Central memory CD8-positive, alpha-beta T cell (primary cell): ENCODE measurements around the gene BEAN1.

Source experiments
- ATAC-seq: fragments of 150-1000 bp; cut with Tn5 transposase; replicated peaks from 2 replicates; pipeline ENCODE4 v1.10.0; 2022; ENCODE audit warnings: mild to moderate bottlenecking, moderate FRiP score, moderate number of reproducible peaks; ENCODE audit not compliant: poor library complexity, severe bottlenecking; ENCODE audit errors: extremely low read depth
- DNase-seq, 2 donors: peaks; one replicate each; pipeline ENCODE4 v3.0.0; 2021; ENCODE audit warnings: low spot score in 2 of 2
- H3K27ac Mint-ChIP-seq: one replicate; pipeline ENCODE4 v1.8.0; 2022; ENCODE audit warnings: low read depth, mild to moderate bottlenecking, moderate library complexity, mixed read lengths
- H3K27me3 Mint-ChIP-seq: one replicate; pipeline ENCODE4 v1.8.0; 2022; ENCODE audit warnings: mixed read lengths
- H3K36me3 Mint-ChIP-seq: one replicate; pipeline ENCODE4 v1.8.0; 2022; ENCODE audit warnings: mild to moderate bottlenecking, moderate library complexity, mixed read lengths; ENCODE audit not compliant: insufficient read depth
- H3K4me1 Mint-ChIP-seq: one replicate; pipeline ENCODE4 v1.8.0; 2022; ENCODE audit warnings: mixed read lengths
- H3K4me3 Mint-ChIP-seq: one replicate; pipeline ENCODE4 v1.8.0; 2022; ENCODE audit warnings: mild to moderate bottlenecking, moderate library complexity, mixed read lengths
- H3K9me3 Mint-ChIP-seq: one replicate; pipeline ENCODE4 v1.8.0; 2022; ENCODE audit warnings: mixed read lengths

The BEAN1 gene

DNA sequence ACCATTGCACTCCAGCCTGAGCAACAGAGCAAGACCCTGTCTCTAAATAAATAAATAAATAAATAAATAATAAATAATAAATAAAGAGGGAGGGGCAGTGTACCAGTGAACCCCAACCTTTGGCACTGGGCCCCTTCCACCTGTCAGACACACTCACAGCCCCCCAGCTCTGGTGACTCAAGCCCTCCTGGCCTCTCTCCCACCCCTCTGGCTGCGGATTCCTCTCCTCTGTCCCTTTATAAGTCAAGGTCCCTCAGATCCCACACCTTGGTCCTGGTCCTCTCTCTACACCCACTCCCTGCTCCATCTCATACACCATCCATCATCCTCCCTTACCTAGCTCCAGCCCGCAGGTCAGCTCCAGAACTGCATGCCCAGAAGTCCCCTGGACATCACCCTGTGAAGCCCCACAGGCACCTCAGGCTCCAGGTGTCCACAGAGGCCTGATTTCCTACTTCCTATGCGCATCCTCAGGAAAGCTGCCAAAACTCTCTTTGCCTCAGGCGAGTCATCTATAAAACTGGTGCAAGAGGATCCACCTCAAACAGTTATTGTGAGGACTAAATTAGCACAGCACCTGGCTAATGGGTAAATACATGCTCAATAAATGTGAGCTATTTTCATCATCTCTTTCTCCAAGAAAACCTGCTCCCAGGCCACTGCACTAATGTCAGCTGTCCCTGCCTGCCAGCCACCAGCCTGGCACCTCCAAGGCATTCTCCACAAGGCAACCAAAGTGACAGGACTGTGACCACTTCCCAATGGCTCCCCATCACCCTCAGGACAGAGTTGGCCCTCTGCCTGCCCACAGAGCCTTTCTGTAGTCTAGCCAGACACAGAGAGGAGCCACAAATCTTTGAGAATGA lies 46.8 kb downstream of the BEAN1 start:
- H3K4me3 Mint-ChIP-seq, result no peak overlapping the region
- no peak for ATAC-seq

DNA sequence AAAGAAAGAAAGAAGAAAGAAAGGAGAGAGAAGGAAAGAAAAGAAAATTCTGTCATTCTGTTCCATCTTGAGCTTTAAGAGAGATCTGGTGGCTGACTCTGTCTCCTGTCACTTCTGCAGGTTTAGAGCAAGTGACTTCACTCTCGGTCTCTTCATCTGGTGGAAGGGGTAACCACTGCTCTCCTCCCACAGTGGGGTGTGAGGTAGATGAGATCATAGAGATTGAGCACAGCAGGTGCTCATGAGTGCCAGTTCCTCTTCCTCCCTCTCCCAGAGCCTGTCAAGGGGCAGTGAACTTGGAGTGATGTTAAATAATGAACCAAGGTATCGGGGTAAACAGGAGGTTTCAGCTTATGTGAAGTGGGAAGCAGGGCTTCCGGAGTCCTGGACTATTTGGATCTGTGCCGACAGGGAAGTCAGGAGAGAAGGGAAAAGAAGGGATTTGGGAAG lies 47.7 kb downstream of the BEAN1 start:
- ATAC-seq (peak; percentile 86), DNase-seq (peak in 1 of 2 donors; percentile 57)
- no peak overlapping the region for H3K4me3 Mint-ChIP-seq
- no peaks in the 10 kb centered on the region for H3K27me3 Mint-ChIP-seq
- peak overlapping the region; percentile 79 for H3K27ac Mint-ChIP-seq
- H3K9me3 Mint-ChIP-seq, result no peaks in the 10 kb centered on the region
- H3K4me1 Mint-ChIP-seq, result peaks cover 43% of the 10 kb centered on the region
- H3K36me3 Mint-ChIP-seq, result peaks cover 6% of the 10 kb centered on the region

More for the DNA sequence above, 46.8 kb downstream of the BEAN1 start:
- no peaks in the 10 kb centered on the region for H3K9me3 Mint-ChIP-seq
- DNase-seq, result no peak
- H3K27ac Mint-ChIP-seq, result peak overlapping the region; percentile 79
- H3K36me3 Mint-ChIP-seq, result peaks cover 6% of the 10 kb centered on the region
- H3K27me3 Mint-ChIP-seq, result peaks cover 5% of the 10 kb centered on the region
- H3K4me1 Mint-ChIP-seq, result peaks cover 44% of the 10 kb centered on the region

DNA sequence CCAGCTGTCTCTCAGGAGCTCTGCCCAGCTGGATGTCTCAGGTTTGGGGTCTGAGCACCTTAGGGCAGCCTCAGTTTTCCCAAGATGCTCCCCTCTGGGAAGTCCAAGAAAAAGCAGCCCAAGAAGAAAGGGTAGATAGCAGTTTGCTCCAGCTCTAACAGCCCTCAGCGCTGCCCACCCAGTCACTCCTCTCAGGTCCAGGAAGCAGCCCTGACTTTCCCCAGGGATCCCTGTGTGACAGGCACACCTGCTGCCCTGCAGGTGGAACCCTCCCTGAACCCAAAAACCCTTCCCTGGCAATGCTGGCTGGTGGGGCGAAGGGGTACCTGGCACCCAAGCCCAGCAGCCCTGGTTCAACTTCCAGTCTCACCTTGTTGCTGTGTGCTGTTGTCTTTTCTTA lies 48.1 kb downstream of the BEAN1 start:
- Mint-ChIP-seq H3K9me3 (no peaks in the 10 kb centered on the region), H3K4me1 (peaks cover 43% of the 10 kb centered on the region), H3K4me3 (no peak overlapping the region), H3K27ac (peak overlapping the region; percentile 79), H3K27me3 (no peaks in the 10 kb centered on the region), H3K36me3 (peaks cover 6% of the 10 kb centered on the region)
- ATAC-seq (no peak), DNase-seq (no peak)

DNA sequence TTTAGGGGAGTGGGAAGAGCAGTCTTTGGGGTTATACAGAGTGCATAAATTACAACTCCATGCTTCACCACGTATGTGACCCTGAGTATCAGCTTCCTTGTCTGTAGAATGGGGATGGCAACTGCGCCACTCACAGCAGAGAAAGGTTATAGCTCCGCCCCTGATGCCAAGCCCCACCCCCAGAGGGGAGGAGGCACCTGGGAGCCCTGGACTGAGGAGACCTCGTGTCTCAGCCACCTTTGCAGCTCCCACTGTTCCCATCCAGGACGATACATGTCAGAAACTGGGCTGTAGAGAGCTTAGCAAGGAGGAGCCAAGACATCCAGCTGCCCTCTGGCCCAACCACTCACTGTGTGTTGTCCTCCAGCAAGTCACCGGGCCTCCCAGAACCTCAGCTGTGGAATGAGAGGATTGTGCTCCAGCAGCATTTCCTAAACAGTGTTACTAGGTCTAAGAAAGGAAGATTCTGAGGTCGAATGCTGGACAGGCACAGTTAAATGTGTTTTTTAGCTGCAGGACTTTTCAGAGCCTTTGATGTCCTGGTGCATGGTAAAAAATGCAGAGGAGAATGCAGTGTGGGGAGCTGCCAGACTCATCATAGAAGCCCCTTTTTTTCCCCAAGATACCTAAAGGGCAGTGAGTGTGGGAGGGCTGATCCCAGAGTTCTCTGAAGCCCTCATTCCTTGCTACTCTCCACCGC lies 49.4 kb downstream of the BEAN1 start:
- H3K27ac Mint-ChIP-seq, result no peak overlapping the region
- H3K4me1 Mint-ChIP-seq, result peaks cover 43% of the 10 kb centered on the region
- H3K4me3 Mint-ChIP-seq, result no peak overlapping the region
- H3K36me3 Mint-ChIP-seq, result peaks cover 8% of the 10 kb centered on the region
- H3K9me3 Mint-ChIP-seq, result no peaks in the 10 kb centered on the region
- no peak for ATAC-seq
- DNase-seq, result no peak
- no peaks in the 10 kb centered on the region for H3K27me3 Mint-ChIP-seq

DNA sequence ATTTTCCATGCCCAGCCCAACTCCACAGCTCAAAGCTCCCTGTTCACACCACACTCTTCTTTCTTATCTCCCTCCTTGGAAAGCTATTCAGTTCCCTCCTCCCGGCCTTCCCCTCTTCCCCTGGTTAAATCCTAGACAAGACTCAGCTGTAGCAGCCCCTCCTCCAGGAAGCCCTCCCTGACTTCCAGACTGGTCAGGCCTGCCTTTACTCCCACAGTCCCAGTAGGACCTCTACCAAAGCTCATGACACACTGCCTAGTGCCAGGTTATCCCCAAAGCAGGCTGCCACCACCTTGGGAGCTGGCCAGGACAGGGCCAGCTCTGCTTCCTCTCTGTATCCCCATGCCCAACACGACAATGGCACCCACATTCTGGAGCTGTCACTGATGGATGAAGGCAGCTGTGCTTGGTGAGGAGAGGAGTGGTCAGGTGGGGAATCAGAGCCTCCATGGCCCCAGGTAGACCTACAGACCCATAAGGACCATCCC lies 50.0 kb downstream of the BEAN1 start:
- ATAC-seq (no peak), DNase-seq (no peak)
- Mint-ChIP-seq H3K27ac (no peak overlapping the region), H3K27me3 (no peaks in the 10 kb centered on the region), H3K36me3 (peaks cover 8% of the 10 kb centered on the region), H3K9me3 (no peaks in the 10 kb centered on the region), H3K4me3 (no peak overlapping the region), H3K4me1 (peaks cover 43% of the 10 kb centered on the region)

DNA sequence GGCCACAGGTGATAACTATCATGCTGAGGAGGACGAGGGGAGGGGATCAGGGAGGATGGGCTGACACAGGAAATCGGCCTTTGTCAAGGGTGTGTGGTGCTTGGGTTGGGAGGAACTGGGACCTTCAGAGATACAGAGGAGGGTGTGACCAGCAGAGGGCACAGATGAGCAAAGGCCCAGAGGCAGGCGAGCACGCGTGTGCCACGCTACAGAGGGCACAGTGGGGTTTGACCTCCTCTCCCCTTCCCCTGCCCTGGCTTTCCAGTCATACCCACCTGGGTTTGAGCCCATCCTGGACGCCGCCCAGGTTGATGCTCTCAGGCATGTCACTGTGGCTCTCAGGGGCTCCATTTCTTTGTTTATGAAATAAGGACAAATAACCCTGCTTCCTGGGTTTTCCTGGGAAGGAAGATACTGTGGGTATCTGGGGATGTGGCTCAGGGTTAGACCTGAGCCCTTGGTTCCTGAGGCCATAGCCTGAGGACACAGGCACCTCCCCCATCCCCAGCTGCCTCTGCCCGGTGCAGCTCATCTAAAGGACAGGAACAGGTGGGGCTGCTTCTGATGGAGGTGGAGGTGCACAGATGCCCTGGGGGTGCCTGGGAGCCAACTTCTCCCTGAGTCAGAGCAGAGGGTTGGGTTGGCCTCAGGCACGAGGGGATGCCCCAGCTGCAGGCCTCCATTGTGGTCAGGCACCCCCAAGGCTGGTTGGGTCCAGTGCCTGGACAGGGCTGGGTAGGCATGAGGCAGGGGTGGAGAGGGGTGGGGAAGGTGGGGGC lies 51.8 kb downstream of the BEAN1 start:
- peak; percentile 67 to 69 for DNase-seq
- H3K27ac Mint-ChIP-seq, result no peak overlapping the region
- peaks cover 7% of the 10 kb centered on the region for H3K36me3 Mint-ChIP-seq
- H3K27me3 Mint-ChIP-seq, result no peaks in the 10 kb centered on the region
- no peak overlapping the region for H3K4me3 Mint-ChIP-seq
- H3K9me3 Mint-ChIP-seq, result no peaks in the 10 kb centered on the region
- ATAC-seq, result peak; percentile 86
- peaks cover 46% of the 10 kb centered on the region for H3K4me1 Mint-ChIP-seq

DNA sequence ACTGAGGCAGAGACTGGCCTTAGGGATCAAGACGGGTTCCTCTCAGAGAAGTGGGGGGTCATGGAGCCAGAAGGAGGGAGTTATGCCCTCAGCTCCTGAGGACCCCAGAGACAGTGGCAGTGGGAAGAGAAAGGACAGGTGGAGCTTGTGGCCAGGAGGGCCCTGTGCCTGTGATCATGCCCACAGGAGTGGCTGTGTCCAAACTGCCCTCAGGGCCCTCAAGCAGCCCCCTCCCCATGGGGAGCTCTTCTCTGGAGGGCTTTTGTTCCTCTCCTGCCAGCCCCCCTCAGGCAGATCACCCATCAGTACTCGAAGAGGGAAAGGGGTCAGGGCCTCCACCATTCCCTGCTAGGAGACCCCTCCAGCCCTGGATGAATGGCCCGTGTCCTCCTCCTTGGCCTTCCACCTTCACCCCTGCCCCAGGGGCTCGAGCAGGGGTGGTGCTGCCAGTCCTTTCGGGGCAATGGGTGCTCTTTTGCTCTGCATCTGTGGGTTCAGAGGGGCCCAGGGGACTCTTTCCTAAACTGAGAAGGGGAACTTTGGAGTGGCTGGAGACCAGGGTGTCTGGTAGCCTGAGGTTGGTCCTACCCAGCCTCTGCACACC lies 52.7 kb downstream of the BEAN1 start:
- no peak overlapping the region for H3K4me3 Mint-ChIP-seq
- DNase-seq (no peak), ATAC-seq (no peak)
- H3K27ac Mint-ChIP-seq, result no peak overlapping the region
- H3K36me3 Mint-ChIP-seq, result peaks cover 4% of the 10 kb centered on the region
- H3K4me1 Mint-ChIP-seq, result peaks cover 43% of the 10 kb centered on the region
- H3K9me3 Mint-ChIP-seq, result no peaks in the 10 kb centered on the region
- no peaks in the 10 kb centered on the region for H3K27me3 Mint-ChIP-seq

DNA sequence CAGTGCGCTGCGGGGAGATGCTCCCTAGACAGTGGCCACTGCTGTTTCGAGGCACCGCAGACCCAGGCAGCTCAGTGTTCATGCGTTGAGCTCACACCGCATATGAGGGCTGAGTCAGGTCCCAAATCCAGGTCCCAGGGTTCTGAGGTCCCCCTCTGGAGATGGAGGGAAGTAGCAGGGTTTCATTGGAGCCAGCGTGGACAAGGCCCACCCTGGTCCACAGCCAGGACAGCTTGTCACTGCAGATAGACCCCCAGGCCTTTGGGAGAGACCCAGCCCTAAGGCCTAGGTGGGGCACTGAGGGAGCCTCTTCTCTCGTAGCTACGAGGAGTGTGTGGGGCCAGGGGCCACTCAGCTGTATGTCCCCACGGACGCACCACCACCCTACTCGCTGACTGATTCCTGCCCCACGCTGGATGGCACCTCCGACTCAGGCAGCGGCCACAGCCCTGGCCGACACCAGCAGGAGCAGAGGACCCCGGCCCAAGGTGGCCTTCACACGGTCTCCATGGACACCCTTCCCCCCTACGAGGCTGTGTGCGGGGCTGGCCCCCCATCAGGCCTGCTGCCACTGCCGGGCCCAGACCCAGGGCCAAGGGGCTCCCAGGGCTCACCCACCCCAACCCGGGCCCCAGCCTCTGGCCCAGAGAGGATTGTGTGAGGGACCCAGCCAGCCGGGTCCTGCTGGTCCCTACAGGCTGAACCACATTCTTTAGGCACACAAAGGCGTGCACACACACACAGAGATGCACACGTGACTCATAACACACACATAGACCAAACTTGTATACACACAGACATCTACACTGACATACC lies 53.4 kb downstream of the BEAN1 start:
- DNase-seq, result no peak
- ATAC-seq, result no peak
- Mint-ChIP-seq H3K4me3 (no peak overlapping the region), H3K9me3 (no peaks in the 10 kb centered on the region), H3K36me3 (peaks cover 4% of the 10 kb centered on the region), H3K4me1 (peaks cover 36% of the 10 kb centered on the region), H3K27ac (no peak overlapping the region), H3K27me3 (no peaks in the 10 kb centered on the region)

DNA sequence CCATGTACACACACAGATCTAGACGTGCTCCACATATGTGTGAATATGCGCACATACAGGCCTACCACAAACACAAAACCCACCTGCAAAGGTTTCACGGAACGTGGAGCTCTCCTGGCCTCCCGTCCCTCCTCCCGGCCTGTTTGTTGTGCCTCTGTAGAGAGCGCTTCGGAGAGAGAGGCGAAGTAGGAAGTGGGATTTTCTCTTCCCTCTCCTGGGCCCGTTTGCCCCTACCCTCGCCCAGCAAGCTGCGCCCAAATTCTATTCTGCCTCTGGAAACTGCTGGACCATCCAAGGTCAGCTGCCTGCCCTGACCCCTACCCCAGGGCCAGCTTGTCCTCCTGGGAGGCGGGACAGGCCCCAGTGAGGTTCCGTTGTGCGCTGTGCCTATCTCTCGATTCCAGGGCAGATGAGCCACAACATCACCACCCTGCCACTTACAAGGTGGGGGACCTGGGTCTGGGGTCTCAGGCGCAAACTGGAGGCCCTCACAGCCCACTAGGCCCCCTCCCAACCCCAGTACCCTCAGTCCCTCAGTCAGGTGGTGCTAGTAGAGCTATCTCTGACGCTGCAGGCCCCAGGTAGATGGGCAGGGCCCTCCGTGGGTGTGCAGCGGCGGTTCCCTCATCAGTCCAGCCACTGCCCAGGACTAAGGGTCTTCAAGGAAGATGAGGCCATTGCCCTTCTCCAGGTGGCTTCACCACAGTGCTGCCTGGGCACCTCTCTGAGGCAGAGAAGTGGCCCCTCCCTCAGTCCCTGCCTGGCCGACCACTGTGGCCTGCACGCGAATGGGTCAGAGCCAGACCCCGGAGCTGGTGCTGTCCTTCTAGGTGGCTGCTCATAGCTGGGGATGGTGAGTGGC lies 54.2 kb downstream of the BEAN1 start:
- Mint-ChIP-seq H3K4me1 (peaks cover 33% of the 10 kb centered on the region), H3K9me3 (no peaks in the 10 kb centered on the region), H3K27me3 (no peaks in the 10 kb centered on the region), H3K4me3 (no peak overlapping the region), H3K36me3 (peaks cover 4% of the 10 kb centered on the region), H3K27ac (no peak overlapping the region)
- DNase-seq (no peak), ATAC-seq (no peak)

DNA sequence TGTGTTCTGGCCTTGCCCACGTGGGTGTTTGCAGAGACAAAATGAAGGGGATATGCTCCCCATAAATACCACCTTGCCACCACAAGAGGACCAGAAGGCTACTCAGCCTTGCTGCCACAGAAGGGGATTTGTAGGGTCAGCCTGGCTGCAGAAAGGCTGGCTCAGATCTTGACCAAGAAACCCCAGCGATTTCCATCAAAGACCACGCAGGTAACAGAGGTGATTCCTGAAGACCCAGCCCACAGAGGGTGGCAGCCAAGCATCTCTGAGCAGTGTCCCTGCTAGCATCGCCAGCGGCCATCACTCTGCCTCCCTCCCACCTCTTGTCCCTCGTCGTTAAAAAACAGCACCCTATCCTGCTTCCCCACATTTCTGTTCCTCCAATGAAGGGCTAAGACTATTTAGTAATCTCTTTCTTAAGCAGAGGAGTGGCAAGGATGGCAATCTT lies 54.9 kb downstream of the BEAN1 start:
- DNase-seq (no peak), ATAC-seq (no peak)
- no peaks in the 10 kb centered on the region for H3K27me3 Mint-ChIP-seq
- no peak overlapping the region for H3K27ac Mint-ChIP-seq
- H3K36me3 Mint-ChIP-seq, result peaks cover 2% of the 10 kb centered on the region
- no peak overlapping the region for H3K4me3 Mint-ChIP-seq
- no peaks in the 10 kb centered on the region for H3K9me3 Mint-ChIP-seq
- peaks cover 30% of the 10 kb centered on the region for H3K4me1 Mint-ChIP-seq
